Measurements from ENCODE around the gene TMEM120B.
"Not testable (repeated sequence)": the region's sequence is repeated elsewhere in the genome, so short reads cannot be mapped to it uniquely, and the experiment has no call there.

Gene TMEM120B

GRCh38 chr12:121709478-121709961 is 3.0 kb upstream of the TMEM120B start:
- DNase-seq (ENCODE audit: low read depth): no peak

DNA sequence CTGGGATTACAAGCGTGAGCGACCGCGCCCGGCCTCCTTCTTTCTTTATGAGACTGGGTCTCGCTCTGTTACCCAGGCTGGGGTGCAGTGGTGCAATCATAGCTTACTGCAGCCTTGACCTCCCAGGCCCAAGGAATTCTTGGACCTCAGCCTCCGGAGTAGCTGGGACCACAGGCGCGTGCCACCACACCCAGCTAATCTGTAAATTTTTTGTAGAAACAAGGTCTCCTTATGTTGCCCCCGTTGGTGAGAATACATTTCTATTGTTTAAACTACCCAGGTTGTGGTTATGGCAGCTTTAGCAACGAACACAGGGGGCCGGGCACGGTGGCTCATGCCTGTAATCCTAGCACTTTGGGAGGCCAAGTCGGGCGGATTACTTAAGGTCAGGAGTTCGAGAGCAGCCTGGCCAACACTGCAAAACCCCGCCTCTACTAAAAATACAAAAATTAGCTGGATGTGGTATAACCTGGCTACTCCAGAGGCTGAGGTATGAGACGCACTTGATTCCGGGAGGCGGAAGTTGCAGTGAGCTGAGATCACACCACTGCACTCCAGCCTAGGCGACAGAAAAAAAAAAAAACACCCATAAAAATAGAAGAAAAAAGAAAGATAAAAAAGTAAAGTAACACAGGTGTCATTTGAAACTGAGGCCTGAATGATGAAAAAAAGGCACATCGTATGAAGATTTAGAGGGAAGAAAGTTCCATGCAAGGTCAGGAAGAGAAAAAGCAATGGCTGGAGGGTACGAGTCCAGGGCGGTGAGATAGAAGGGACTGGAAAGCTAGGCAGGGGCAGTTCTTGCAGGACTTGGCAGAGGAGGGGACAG is 977 bp upstream of the TMEM120B start:
- DNase-seq (ENCODE audit: low read depth): no peak

GRCh38 chr12:121712190-121712460 is 427 bp upstream of the TMEM120B start:
- DNase-seq (ENCODE audit: low read depth): no peak

DNA sequence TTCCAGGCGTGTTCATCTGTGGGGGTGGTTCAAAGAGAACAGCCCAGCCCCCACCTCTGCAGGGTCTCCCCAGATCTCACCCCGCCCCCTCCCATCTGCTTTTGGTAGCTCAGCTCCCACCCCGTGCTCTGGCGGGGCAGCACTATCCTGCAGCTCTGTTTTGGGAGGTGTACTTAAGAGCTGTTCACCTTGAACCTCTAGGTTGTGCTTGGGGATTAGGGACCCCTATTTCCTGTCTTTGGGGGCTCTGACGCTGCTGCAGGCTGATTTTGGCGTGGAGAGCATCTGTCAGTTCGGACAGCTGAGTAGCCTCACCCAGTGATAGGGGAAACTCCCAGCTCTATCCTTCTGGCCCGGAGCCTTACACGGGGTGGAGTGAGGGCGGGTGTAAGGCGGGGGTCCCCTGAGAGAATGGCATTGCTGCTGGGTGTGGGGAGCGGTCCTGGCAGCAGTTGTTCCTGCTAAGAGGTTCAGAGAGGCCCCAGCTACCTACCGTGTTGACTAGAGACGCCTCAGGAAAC is 765 bp downstream of the TMEM120B start:
- DNase-seq (ENCODE audit: low read depth): no peak

DNA sequence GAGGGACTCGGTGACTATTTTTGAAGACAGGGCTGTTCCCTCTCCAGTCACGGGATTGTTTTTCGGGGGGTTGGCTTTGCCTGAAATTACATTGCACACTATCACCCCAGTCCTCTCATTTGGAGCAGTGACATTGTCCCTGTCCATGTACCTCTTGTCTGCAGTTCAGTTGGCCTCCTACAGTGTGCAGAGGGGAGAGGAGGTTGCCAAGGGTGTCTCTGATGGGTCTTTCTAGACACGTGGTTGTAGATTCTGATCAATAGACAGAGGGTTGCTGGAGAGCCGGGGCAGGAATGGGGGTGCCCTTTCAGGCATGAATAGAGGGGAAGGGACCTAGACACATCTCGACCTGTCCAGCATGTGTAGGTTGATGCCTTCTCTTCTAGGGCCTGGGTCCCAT is 1.2 kb downstream of the TMEM120B start:
- DNase-seq (ENCODE audit: low read depth): no peak

- not testable (repeated sequence) for DNase-seq (ENCODE audit: low read depth)
Observed at GRCh38 chr12:121715055-121715454, 2.5 kb downstream of the TMEM120B start.

DNA sequence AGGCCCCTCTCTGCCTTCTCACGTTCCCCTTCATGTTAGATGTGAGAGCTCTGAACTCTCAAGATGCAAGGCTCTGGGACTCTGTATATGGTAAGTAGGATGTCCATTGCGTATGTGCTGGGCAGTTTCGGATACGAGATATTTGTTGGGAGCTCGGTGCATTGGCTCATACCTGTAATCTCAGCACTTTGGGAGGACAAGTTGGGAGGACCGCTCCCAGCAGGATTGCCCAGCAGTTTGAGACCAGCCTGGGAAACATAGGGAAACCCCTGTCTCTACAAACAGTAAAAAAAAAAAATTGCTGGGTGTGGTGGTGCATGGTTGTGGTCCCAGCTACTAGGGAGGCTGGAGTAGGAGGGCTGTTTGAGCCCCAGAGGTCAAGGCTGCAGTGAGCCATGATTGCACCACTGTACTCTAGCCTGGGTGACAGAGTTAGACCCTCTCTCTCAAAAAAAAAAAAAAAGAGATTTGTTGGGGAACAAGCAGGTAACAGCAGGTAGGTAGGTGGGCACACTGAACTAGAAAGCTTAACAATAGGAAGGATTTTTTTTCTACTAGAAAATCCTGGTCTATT is 3.4 kb downstream of the TMEM120B start:
- no peak for DNase-seq (ENCODE audit: low read depth)

DNA sequence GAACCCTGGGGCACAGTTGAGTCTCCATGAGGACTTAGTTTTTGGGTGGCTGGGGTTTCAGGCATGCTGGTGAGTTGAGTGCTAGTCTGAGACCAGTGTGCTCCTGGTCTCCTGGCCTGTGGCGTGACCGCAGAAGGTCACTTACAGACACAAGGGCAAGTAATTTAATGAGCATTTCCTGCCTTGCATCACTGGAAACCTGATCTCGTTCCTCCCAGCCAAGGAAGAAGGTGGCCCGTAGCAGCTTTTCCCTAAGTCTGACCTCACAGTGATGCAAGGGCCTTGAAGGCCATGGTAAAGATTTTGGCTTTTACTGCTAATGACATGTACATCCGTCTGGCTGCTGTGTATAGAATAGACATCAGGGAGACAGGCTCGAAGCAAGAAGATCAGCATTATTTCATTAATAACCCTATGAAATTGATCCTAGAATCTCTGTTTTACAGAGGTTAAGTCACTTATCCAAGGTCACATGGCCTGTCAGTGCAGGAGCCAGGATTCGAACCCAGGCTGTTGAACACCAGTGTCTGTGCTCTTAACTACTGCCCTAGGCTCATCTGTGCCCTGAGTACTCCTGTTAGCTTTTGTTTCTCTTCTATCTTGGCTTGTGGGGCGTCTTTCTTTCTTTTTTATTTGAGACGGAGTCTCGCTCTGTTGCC is 4.6 kb downstream of the TMEM120B start:
- DNase-seq (ENCODE audit: low read depth): no peak

DNA sequence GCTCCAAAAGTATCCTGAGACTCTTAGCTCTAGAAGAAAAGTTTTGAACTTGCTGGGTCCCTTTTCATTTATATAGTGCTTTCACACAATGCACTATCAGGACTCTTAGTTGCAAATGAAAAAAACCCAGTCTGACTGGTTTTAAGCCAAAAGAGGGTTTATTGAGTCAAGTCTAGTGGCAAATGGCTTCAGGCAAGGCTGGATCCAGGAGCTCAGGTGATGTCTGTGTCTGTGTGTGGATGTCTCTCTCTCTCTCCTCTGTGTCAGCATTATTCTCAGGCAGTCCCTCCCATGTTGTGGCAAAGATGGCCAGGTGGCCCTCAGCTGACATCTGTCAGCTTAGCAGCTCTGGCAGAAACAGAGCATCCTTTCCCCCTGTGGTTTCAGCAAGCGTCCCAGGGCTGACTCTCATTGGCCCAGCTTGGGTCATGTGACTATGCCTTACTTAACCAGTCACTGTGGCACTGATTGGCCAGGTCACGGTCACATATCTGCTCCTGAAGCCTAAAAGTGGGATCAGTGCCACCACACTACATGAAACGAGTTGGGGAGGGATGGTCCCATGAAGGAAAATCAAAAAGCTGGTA is 6.2 kb downstream of the TMEM120B start:
- no peak for DNase-seq (ENCODE audit: low read depth)

GRCh38 chr12:121719926-121720414 is 7.4 kb downstream of the TMEM120B start:
- no peak for DNase-seq (ENCODE audit: low read depth)

DNA sequence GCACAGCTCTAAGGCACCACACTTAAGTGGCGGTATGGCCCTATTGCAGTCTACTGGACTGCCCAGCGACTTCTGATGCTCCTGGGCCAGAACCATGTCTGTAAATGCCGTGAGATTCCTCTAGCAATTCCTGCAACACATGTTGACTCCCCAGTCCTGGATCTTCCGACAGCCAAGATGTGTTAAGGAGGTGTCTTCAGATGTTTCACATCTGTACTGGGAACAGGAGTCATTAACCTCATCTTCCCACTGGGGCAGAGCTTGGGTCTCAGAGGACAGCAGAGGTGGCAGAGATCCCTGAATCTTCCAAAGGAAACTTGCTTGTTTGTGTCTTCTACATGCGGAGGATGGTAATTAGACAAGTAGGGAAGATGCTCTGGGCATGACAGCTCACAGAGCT is 8.2 kb downstream of the TMEM120B start:
- DNase-seq (ENCODE audit: low read depth): no peak

DNA sequence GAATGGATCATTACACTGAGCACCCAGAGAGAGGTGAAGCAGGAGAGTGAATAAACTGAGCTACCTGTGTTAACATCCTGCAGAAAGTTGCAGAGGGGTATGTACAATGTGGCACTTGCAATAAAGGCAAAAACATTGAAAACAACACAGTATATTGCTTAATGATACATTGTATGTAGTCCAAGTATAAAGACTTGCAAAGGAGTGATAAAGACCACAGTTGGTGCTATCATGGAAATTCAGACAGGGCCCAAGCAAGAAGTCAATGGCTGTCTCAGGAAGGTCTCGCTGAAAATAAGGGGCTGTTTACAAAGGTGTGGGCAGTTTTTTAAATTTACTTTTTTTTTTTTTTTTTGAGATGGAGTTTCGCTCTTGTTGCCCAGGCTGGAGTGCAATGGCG is 10.0 kb downstream of the TMEM120B start:
- DNase-seq (ENCODE audit: low read depth): no peak

- DNase-seq (ENCODE audit: low read depth): no peak
Observed at GRCh38 chr12:121723200-121723599, 10.6 kb downstream of the TMEM120B start.

GRCh38 chr12:121724925-121725324 is 12.4 kb downstream of the TMEM120B start:
- no peak for DNase-seq (ENCODE audit: low read depth)

GRCh38 chr12:121725423-121725822 is 12.9 kb downstream of the TMEM120B start:
- no peak for DNase-seq (ENCODE audit: low read depth)

- no peak for DNase-seq (ENCODE audit: low read depth)
Observed at GRCh38 chr12:121729021-121729420, 16.5 kb downstream of the TMEM120B start.

DNA sequence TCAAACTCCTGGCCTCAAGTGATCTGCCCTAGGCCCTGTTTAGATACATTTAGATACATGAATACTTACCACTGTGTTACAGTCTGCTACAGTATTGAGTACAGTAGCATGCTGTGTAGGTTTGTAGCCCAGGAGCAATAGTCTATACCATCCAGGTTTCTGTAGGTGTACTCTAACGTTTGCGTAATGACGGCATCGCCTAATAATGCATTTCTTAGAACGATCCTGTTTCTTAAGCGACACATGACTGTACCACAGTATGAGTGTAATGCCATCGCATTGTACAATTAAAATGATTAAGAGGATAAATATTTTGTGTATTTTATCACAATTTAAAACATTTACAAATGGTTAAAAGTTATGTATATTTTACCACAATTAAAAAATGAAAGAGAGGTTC is 18.9 kb downstream of the TMEM120B start:
- DNase-seq (ENCODE audit: low read depth): no peak

DNA sequence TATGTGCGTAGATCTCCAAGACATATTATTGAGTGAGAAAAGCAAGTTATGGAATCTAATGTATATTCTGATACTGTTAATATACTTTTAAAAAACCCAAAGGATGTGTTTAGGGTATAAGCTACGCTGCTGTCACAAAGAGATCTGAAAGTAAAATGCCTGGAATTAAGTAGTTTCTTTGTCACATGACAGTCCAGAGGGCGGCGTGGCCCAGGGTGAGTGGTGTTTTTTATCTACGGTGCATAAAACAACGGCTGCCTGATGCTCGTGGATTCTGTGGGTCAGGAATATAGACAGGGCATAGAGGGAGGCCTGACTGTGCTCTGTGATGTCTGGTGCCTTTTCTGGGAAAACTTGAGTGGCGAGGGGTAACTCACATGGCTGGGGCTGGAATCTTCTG is 21.3 kb downstream of the TMEM120B start:
- no peak for DNase-seq (ENCODE audit: low read depth)

- DNase-seq (ENCODE audit: low read depth): no peak
Observed at GRCh38 chr12:121738340-121738858, 25.8 kb downstream of the TMEM120B start.

GRCh38 chr12:121740847-121741246 is 28.3 kb downstream of the TMEM120B start:
- DNase-seq (ENCODE audit: low read depth): no peak

DNA sequence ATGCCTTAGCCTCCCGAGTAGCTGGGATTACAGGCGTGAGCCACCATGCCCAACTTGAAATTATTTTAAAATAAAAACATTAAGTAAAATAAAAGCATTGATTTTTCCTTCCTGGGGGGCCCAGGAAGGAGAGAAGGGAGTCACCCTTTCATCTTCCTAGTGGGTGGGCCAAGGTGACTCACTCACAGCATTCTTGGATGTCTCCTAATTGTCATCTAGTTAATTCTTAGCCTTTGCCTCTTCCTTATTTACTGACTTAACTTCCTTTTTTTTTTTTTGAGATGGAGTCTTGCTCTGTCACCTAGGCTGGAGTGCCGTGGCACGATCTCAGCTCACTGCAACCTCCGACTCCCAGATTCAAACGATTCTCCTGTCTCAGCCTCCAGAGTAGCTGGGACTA is 29.2 kb downstream of the TMEM120B start:
- no peak for DNase-seq (ENCODE audit: low read depth)

GRCh38 chr12:121745545-121745944 is 33.0 kb downstream of the TMEM120B start:
- not testable (repeated sequence) for DNase-seq (ENCODE audit: low read depth)

All from activated T-helper 9 cell treated with anti-CD3 and anti-CD28 coated beads, Interleukin-2, amount 50 U/mL, for 16 hours (primary cell).